Upper lobe of left lung (tissue), 6 donors: ENCODE results near the gene ABL2. TPM values are rescaled to one million over a fixed set of nuclear protein-coding genes. Genes with fewer than 3 reads are reported as not detected.
"Not testable (repeated sequence)": the region's sequence is repeated elsewhere in the genome, so short reads cannot be mapped to it uniquely, and the experiment has no call there.

ENCODE experiments used
- ATAC-seq, 2 donors: fragments of 200-7000 bp; cut with Tn5 transposase; one replicate each; pipeline ENCODE4 v1.9.1; 2022; ENCODE audit warnings: mild to moderate bottlenecking in 2 of 2, moderate library complexity in 2 of 2; ENCODE audit not compliant: low FRiP score in 2 of 2
- DNase-seq, 2 donors: peaks; one replicate each; pipeline ENCODE4 v3.0.0-alpha.2; 2019 to 2020
- H3K27ac ChIP-seq, 4 donors: fragments of 200-600 bp; sonication (generic); one replicate each; pipeline ENCODE4 v1.5.1; 2016 to 2019
- H3K27me3 ChIP-seq, 4 donors: fragments of 200-600 bp; sonication (generic); one replicate each; pipeline ENCODE4 v1.5.1; 2017 to 2019
- H3K36me3 ChIP-seq, 4 donors: fragments of 200-600 bp; sonication (generic); one replicate each; pipeline ENCODE4 v1.5.1; 2016 to 2019
- H3K4me1 ChIP-seq, 4 donors: fragments of 200-600 bp; sonication (generic); one replicate each; pipeline ENCODE4 v1.5.1; 2018 to 2019
- H3K4me3 ChIP-seq, 4 donors: fragments of 200-600 bp; sonication (generic); one replicate each; pipeline ENCODE4 v1.5.1; 2017 to 2019; ENCODE audit warnings: mild to moderate bottlenecking in 2 of 4, moderate library complexity in 1 of 4
- H3K9me3 ChIP-seq, 4 donors: fragments of 200-600 bp; sonication (generic); one replicate each; pipeline ENCODE4 v1.5.1; 2018 to 2019
- CTCF ChIP-seq, 6 experiments: fragments of 450-650 bp in 4 of 6; fragments of 200-600 bp in 2 of 6; sonication (generic) in 2 of 6; IDR thresholded peaks; one replicate each; pipeline ENCODE4 v1.5.1; 2016 to 2019; ENCODE audit warnings: antibody characterized with exemption in 6 of 6
- EP300 ChIP-seq, 4 donors: sonication (generic); formaldehyde crosslinking; IDR thresholded peaks; one replicate each; pipeline ENCODE4 v1.5.1; 2017; ENCODE audit warnings: antibody characterized with exemption in 4 of 4, control low read depth in 2 of 4
- POLR2A ChIP-seq, 4 donors: fragments of 450-650 bp; IDR thresholded peaks; one replicate each; pipeline ENCODE4 v1.5.1; 2016 to 2017; ENCODE audit warnings: antibody characterized with exemption in 4 of 4, mild to moderate bottlenecking in 2 of 4
- POLR2AphosphoS5 ChIP-seq, 2 donors: sonication (generic); formaldehyde crosslinking; IDR thresholded peaks; one replicate each; pipeline ENCODE4 v1.5.1; 2017; ENCODE audit warnings: antibody characterized with exemption in 2 of 2
- WGBS, 2 donors: methylation state at CpG; one replicate each; pipeline ENCODE4 v1.1.5; 2017 to 2018; 5-methylcytosine and 5-hydroxymethylcytosine counted together
- total RNA-seq, 6 donors: library from RNA; depleted of rRNA in 4 of 6; stranded (reverse); fragments of >200 nt in 4 of 6; gene quantifications; one replicate each; pipeline versions ENCODE4 v1.1.0 to v1.2.1, GENCODE V29; 2016 to 2021
- donor health status: DM: no; HTN: no; CAD: no; lungs with moderate emphysema.
- donor health status: DM: no; HTN: yes; CAD: no; lungs with severe emphysema.

The ABL2 gene
- total RNA-seq, 6 donors from 2014 or later, result 17.2 to 31.3 (median 22.9) TPM

GRCh38 chr1:179197690-179198297, 31.7 kb downstream of the ABL2 start:
- Histone ChIP-seq H3K27ac (peak overlapping the region in 3 of 4 donors; percentile 0 to 35 (median 30)), H3K4me3 (peak overlapping the region in 1 of 4 donors; percentile 8), H3K36me3 (no peaks in the 10 kb centered on the region), H3K4me1 (peaks cover 0 to 7% (median 2%) of the 10 kb centered on the region in 4 donors), H3K9me3 (no peaks in the 10 kb centered on the region), H3K27me3 (no peaks in the 10 kb centered on the region)
- DNase-seq (peak in 1 of 2 donors; percentile 56), ATAC-seq (peak; percentile 42 to 72)
- TF ChIP-seq CTCF (IDR thresholded peaks at IDR 0.05), result no peak
- TF ChIP-seq POLR2A (IDR thresholded peaks at IDR 0.05), result no peak
- no peak for TF ChIP-seq EP300 (IDR thresholded peaks at IDR 0.05)
- no peak for TF ChIP-seq POLR2AphosphoS5 (IDR thresholded peaks at IDR 0.05)
- 69 to 80% methylated on average over 14 of the region's 14 CpGs for WGBS, 2 donors

- H3K27me3 ChIP-seq, H3K36me3 ChIP-seq, DNase-seq, ATAC-seq, H3K9me3 ChIP-seq, H3K27ac ChIP-seq, H3K4me3 ChIP-seq: not testable (repeated sequence)
- peaks cover 0 to 11% (median 3%) of the 10 kb centered on the region in 4 donors for H3K4me1 ChIP-seq
- WGBS, 2 donors, result 87 to 92% methylated on average over 5 of the region's 5 CpGs
Observed at GRCh38 chr1:179195857-179196256, 33.6 kb downstream of the ABL2 start.

GRCh38 chr1:179195376-179195775, 34.1 kb downstream of the ABL2 start:
- DNase-seq (no peak), ATAC-seq (no peak)
- no peak overlapping the region for H3K27ac ChIP-seq
- whole genome bisulfite sequencing, 2 donors, result 85 to 91% methylated on average over 1 of the region's 1 CpG
- H3K4me3 ChIP-seq, result no peak overlapping the region
- TF ChIP-seq EP300 (IDR thresholded peaks at IDR 0.05) (no peak), POLR2A (IDR thresholded peaks at IDR 0.05) (no peak), POLR2AphosphoS5 (IDR thresholded peaks at IDR 0.05) (no peak), CTCF (IDR thresholded peaks at IDR 0.05) (no peak)
- H3K36me3 ChIP-seq, result no peaks in the 10 kb centered on the region
- no peaks in the 10 kb centered on the region for H3K9me3 ChIP-seq
- peaks cover 3 to 14% (median 5%) of the 10 kb centered on the region in 4 donors for H3K4me1 ChIP-seq
- no peaks in the 10 kb centered on the region for H3K27me3 ChIP-seq

- Histone ChIP-seq H3K4me3 (no peak overlapping the region), H3K36me3 (no peaks in the 10 kb centered on the region), H3K4me1 (peaks cover 5 to 14% (median 6%) of the 10 kb centered on the region in 4 donors), H3K9me3 (no peaks in the 10 kb centered on the region), H3K27me3 (no peaks in the 10 kb centered on the region), H3K27ac (no peak overlapping the region)
- WGBS, 2 donors, result 45 to 50% methylated on average over 2 of the region's 2 CpGs
- no peak for TF ChIP-seq POLR2A (IDR thresholded peaks at IDR 0.05)
- no peak for TF ChIP-seq POLR2AphosphoS5 (IDR thresholded peaks at IDR 0.05)
- TF ChIP-seq EP300 (IDR thresholded peaks at IDR 0.05), result no peak
- TF ChIP-seq CTCF (IDR thresholded peaks at IDR 0.05), result no peak
- no peak for ATAC-seq
- DNase-seq, result no peak
Observed at GRCh38 chr1:179194068-179194537, 35.4 kb downstream of the ABL2 start.

- DNase-seq (peak in 1 of 2 donors; percentile 53), ATAC-seq (peak; percentile 26 to 81)
- Histone ChIP-seq H3K4me3 (no peak overlapping the region), H3K4me1 (peaks cover 5 to 14% (median 6%) of the 10 kb centered on the region in 4 donors), H3K36me3 (no peaks in the 10 kb centered on the region), H3K27me3 (no peaks in the 10 kb centered on the region), H3K9me3 (no peaks in the 10 kb centered on the region), H3K27ac (peak overlapping the region; percentile 5 to 75 (median 45))
- TF ChIP-seq POLR2A (IDR thresholded peaks at IDR 0.05), result no peak
- TF ChIP-seq POLR2AphosphoS5 (IDR thresholded peaks at IDR 0.05), result peak in 1 of 2 donors; percentile 49
- TF ChIP-seq EP300 (IDR thresholded peaks at IDR 0.05), result peak in 1 of 4 donors; percentile 50
- no peak for TF ChIP-seq CTCF (IDR thresholded peaks at IDR 0.05)
- 30 to 34% methylated on average over 4 of the region's 4 CpGs for WGBS, 2 donors
Observed at GRCh38 chr1:179190861-179191260, 38.6 kb downstream of the ABL2 start.
